GM19463 (cell line): ENCODE measurements around the gene TK1.
"Not testable (repeated sequence)": the region's sequence is repeated elsewhere in the genome, so short reads cannot be mapped to it uniquely, and the experiment has no call there.

Source experiments
- ATAC-seq: cut with Tn5 transposase; IDR thresholded peaks from one replicate; pipeline ENCODE4 v1.9.1; 2021; ENCODE audit warnings: mild to moderate bottlenecking, moderate library complexity; ENCODE audit not compliant: unreplicated experiment

TK1 gene

DNA sequence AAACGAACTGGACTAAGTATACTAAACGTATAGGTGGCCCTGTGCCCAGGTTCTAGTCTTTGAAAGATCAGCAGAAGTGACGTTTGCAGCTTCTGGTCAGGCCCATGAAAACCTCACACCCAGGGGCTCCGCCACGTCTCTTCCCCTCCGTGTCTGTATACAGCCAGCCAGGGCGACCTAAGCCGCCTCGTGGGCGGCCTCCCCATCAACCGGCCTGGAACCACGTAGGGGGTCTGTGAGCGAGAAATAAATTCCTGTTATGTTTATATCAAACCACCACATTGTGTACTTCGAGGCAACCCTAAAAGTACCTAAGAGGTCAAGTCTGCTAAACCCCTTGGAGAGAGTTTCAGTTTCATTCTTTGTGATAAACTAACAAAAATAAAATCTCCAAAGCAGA, 6.8 kb downstream of the TK1 start:
- ATAC-seq: no peak

GRCh38 chr17:78179372-78179771, 7.5 kb downstream of the TK1 start:
- ATAC-seq: no peak

GRCh38 chr17:78176548-78177025, 10.3 kb downstream of the TK1 start:
- ATAC-seq: peak; percentile 38

GRCh38 chr17:78175643-78175981, 11.2 kb downstream of the TK1 start:
- ATAC-seq: no peak

- no peak for ATAC-seq
Observed at GRCh38 chr17:78174870-78175642, 11.8 kb downstream of the TK1 start.

DNA sequence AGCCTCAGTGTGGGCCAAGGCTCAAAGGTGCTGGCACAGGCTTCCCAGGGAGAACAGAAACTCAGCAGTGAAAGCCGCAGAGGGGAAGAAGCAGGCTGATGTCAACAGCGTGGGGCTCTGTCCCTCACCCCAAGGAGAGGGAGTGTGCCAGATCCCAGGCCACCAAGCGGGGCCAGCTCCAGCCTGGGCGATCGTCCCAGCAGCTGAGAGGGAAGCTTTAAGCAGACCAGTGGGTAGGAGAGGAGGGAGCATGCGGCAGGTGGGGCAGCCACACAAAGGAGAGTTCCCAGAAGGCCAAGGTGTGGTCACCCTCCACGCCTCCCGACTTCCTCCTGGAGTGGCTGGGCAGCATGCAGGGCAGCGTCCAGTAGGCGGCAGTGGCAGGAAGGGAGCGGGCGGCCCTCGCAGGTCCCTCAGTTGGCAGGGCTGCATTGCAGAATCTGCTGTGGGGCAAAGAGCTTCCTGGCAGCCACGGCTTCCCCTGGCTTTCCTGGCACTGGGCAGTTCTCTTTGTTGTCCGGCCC, 12.4 kb downstream of the TK1 start:
- ATAC-seq: no peak

DNA sequence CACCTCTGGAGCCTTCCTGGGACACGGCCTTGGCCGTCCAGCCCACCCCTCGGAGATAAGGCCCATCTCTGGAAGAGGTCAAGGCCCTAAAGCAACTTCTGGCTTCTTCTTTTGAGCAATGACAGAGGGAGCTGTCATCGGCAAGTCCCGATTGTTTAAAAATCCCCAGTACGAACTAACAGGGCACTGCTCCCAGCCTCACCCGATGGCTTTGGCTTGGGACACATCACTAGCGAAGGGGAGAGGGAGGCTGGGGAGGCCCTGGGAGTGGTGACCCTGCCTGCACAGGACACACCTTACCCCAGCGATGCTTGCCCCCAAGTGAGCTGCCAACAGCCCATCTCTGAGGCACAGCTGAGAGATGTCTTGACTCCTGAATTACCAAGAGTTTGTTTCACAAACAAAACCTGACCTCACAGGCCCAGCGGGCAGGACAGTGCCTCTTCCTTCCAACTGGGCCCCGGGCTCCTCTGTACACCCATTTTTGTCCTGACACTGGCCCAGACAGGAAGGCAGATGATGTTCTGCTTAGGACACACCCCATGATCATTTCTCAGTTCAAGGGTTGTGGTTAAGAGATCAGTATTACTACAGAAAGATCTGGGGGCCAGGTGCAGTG, 13.6 kb downstream of the TK1 start:
- ATAC-seq: no peak

- ATAC-seq: no peak
Observed at GRCh38 chr17:78172249-78173051, 14.4 kb downstream of the TK1 start.

DNA sequence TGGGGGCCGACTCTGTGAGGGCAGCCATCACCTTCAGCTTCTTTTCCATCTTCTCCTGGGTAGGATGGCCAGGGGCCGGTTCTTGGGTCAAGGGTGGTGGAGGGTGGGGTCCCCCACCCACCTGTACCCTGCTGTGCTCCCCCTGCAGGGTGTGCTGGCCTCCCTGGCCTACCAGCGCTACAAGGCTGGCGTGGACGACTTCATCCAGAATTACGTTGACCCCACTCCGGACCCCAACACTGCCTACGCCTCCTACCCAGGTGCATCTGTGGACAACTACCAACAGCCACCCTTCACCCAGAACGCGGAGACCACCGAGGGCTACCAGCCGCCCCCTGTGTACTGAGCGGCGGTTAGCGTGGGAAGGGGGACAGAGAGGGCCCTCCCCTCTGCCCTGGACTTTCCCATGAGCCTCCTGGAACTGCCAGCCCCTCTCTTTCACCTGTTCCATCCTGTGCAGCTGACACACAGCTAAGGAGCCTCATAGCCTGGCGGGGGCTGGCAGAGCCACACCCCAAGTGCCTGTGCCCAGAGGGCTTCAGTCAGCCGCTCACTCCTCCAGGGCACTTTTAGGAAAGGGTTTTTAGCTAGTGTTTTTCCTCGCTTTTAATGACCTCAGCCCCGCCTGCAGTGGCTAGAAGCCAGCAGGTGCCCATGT, 15.1 kb downstream of the TK1 start:
- ATAC-seq: not testable (repeated sequence)

DNA sequence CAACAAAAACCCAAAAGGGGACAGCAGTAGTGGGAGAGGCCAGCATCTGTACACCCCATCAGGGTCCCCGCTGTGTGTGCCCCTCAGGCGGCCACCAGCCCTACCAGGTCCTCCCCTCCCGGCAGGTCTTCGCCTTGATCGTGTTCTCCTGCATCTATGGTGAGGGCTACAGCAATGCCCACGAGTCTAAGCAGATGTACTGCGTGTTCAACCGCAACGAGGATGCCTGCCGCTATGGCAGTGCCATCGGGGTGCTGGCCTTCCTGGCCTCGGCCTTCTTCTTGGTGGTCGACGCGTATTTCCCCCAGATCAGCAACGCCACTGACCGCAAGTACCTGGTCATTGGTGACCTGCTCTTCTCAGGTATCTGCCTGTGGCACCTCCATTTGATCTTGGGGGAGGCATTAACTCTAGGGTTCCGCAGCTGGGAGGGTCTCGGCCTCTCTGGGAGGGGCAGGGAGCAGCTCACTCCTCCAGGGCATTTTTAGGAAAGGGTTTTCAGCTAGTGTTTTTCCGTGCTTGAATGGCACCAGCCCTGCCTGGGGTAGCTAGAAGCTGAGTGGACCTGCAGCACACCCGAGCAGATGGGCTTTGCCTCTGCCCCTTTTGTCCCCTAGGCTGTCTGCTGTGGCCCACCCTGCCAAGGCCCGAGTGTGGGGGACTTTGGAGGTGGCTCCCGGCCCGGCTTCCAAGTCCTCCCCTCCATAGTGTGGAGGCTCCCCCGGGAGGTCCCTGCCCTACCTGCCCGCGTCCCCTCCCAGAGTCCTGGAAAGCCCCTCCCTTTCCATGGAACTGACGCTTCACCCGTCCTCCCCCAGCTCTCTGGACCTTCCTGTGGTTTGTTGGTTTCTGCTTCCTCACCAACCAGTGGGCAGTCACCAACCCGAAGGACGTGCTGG, 15.9 kb downstream of the TK1 start:
- no peak for ATAC-seq

- ATAC-seq: peak; percentile 34
Observed at GRCh38 chr17:78168903-78169793, 17.7 kb downstream of the TK1 start.

- peak; percentile 57 for ATAC-seq
Observed at GRCh38 chr17:78168242-78168902, 18.5 kb downstream of the TK1 start, which contains the start of gene SYNGR2. Gene SYNGR2, plus strand, starts transcription at chr17:78168581. Its CDS starts 36 bp downstream, at chr17:78168617.

GRCh38 chr17:78166416-78166815, 20.4 kb downstream of the TK1 start:
- no peak for ATAC-seq

DNA sequence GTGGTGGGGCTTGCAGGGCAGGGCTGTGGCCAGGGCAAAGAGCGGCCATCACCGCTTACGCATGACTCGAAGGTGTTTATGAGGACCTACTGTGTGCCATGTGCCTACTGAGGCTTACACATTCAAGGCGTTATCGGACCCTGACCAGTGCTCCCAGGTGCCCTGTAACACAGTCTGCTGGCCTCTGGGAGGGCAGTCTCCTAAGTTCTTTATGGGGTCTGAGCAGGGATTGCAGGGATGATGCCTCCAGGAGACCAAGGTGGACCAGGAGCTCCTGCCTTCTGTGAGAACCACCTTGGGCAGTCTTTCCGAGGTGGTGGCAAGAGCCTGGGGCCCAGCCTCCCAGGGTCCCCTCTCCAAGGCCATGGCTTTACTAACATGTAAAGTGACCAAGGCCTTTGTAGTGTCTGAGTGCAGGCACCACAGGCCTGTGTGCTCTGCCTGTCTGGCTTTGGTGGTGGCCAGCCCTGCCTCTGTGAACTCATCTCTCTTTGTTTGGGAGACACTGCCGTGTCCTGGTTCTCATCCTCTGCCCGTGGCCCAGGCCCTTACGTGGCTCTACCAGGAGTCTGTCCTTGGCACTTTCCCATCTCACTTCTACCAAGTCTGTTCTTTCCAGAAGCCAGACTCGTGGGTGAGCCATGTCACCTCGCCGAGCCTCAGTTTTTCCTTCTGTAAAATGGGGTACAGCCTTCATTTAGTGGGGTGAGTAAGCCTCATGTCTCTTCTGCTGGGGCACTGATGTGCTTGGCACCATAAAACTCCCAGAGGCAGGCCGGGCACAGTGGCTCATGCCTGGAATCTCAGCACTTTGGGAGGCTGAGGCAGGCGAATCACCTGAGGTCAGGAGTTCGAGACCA, 21.9 kb downstream of the TK1 start:
- ATAC-seq: no peak

DNA sequence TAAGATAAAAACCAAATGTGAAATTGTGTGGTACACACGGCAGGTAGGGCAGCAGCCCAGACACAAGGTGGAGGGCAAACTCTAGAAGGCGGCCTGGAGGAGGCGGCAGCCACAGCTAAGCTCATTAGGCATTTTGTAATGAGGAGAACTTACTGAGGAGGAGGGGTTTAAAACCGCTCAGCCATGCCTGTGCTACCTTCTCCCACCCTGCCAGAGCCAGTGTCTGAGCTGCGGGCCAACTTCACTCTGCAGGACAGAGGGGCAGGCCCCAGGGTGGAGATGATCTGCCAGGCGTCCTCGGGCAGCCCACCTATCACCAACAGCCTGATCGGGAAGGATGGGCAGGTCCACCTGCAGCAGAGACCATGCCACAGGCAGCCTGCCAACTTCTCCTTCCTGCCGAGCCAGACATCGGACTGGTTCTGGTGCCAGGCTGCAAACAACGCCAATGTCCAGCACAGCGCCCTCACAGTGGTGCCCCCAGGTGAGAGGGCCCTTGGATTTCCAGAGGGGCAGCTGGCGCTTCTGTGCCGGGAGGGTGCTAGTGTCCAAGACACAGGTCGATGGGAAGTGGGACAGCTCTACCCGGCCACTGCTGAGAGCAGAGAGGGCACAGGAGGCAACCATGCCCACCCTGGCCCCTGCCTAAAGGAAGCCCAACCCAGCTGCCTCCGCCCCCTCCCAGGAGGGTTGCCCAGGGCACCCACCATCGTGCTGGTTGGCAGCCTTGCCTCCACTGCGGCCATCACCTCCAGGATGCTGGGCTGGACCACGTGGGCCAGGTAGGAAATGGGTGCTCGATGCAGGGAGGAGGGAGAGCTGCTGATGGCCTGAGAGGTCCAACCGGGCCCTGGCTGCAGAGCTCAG, 22.7 kb downstream of the TK1 start:
- ATAC-seq: no peak

GRCh38 chr17:78159575-78160158, 27.2 kb downstream of the TK1 start:
- ATAC-seq: peak; percentile 43
